H9 (cell line): ENCODE measurements around the gene ZNF584. TPM values are rescaled to one million over a fixed set of nuclear protein-coding genes. Genes with fewer than 3 reads are reported as not detected.

Experiments used
- DNase-seq: peaks from one replicate; pipeline ENCODE4 v3.0.0-alpha.2; 2017
- H2AFZ ChIP-seq: one replicate; pipeline ENCODE4 v1.6.1; 2013; ENCODE audit warnings: mild to moderate bottlenecking, low read length, control low read depth, moderate library complexity
- H2AK5ac ChIP-seq: 2 replicates; pipeline ENCODE4 v1.6.1; 2013; ENCODE audit warnings: low read length, control low read depth, mixed read lengths; ENCODE audit not compliant: insufficient read length
- H2BK120ac ChIP-seq: one replicate; pipeline ENCODE4 v1.6.1; 2013; ENCODE audit warnings: low read depth, mild to moderate bottlenecking, low read length, control low read depth, inconsistent platforms; ENCODE audit not compliant: poor library complexity, severe bottlenecking
- H2BK12ac ChIP-seq: 2 replicates; pipeline ENCODE4 v1.6.1; 2013; ENCODE audit warnings: low read length, control low read depth, mixed read lengths, low read depth; ENCODE audit not compliant: insufficient read length
- H2BK15ac ChIP-seq: 2 replicates; pipeline ENCODE4 v1.6.1; 2013; ENCODE audit warnings: low read depth, low read length, control low read depth
- H2BK20ac ChIP-seq: one replicate; pipeline ENCODE4 v1.6.1; 2013; ENCODE audit warnings: low read depth, mild to moderate bottlenecking, low read length, control low read depth, inconsistent platforms; ENCODE audit not compliant: poor library complexity, severe bottlenecking
- H2BK5ac ChIP-seq: 2 replicates; pipeline ENCODE4 v1.6.1; 2013; ENCODE audit warnings: low read length, control low read depth, mixed read lengths; ENCODE audit not compliant: insufficient read length
- H3K14ac ChIP-seq: 2 replicates; pipeline ENCODE4 v1.6.1; 2013; ENCODE audit warnings: low read length, control low read depth; ENCODE audit not compliant: insufficient read depth
- H3K18ac ChIP-seq: 2 replicates; pipeline ENCODE4 v1.6.1; 2013; ENCODE audit warnings: low read depth, mild to moderate bottlenecking, mixed read lengths, low read length, control low read depth; ENCODE audit not compliant: insufficient read length
- H3K23ac ChIP-seq: 2 replicates; pipeline ENCODE4 v1.6.1; 2013; ENCODE audit warnings: low read length, control low read depth, mixed read lengths, low read depth; ENCODE audit not compliant: insufficient read length
- H3K23me2 ChIP-seq: 2 replicates; pipeline ENCODE4 v1.6.1; 2013; ENCODE audit warnings: low read depth, mild to moderate bottlenecking, mixed read lengths, low read length, control low read depth; ENCODE audit not compliant: insufficient read length, poor library complexity, severe bottlenecking
- H3K27ac ChIP-seq: 2 replicates; pipeline ENCODE4 v1.5.1; 2013; ENCODE audit warnings: low read length, control low read depth, mixed read lengths, low read depth; ENCODE audit not compliant: insufficient read length
- H3K27me3 ChIP-seq: 2 replicates; pipeline ENCODE4 v1.6.1; 2013; ENCODE audit warnings: low read length, control low read depth, inconsistent platforms; ENCODE audit not compliant: insufficient read depth
- H3K4ac ChIP-seq: 2 replicates; pipeline ENCODE4 v1.6.1; 2013; ENCODE audit warnings: low read depth, mild to moderate bottlenecking, control low read depth, inconsistent platforms, low read length, moderate library complexity
- H3K4me1 ChIP-seq: 2 replicates; pipeline ENCODE4 v1.6.1; 2013; ENCODE audit warnings: low read length, control low read depth, inconsistent platforms; ENCODE audit not compliant: insufficient read depth
- H3K4me2 ChIP-seq: 2 replicates; pipeline ENCODE4 v1.6.1; 2013; ENCODE audit warnings: low read length, control low read depth, mixed read lengths; ENCODE audit not compliant: insufficient read length, insufficient read depth
- H3K56ac ChIP-seq: 2 replicates; pipeline ENCODE4 v1.6.1; 2013; ENCODE audit warnings: low read depth, mild to moderate bottlenecking, mixed read lengths, low read length, control low read depth; ENCODE audit not compliant: insufficient read length
- H3K79me1 ChIP-seq: 2 replicates; pipeline ENCODE4 v1.6.1; 2013; ENCODE audit warnings: low read depth, mild to moderate bottlenecking, moderate library complexity, low read length, control low read depth, inconsistent platforms; ENCODE audit not compliant: insufficient read depth, poor library complexity, severe bottlenecking
- H3K79me2 ChIP-seq: 2 replicates; pipeline ENCODE4 v1.6.1; 2013; ENCODE audit warnings: low read length, control low read depth, inconsistent platforms; ENCODE audit not compliant: insufficient read depth
- H3K9ac ChIP-seq: 2 replicates; pipeline ENCODE4 v1.6.1; 2013; ENCODE audit warnings: low read length, control low read depth, mixed read lengths; ENCODE audit not compliant: insufficient read length; ENCODE audit errors: extremely low read depth
- H3K9me3 ChIP-seq: one replicate; pipeline ENCODE4 v1.6.1; 2013; ENCODE audit warnings: low read depth, low read length, inconsistent platforms; ENCODE audit not compliant: control insufficient read depth
- H3T11ph ChIP-seq: one replicate; pipeline ENCODE4 v1.6.1; 2013; ENCODE audit warnings: mild to moderate bottlenecking, low read length, control low read depth, inconsistent platforms
- H4K20me1 ChIP-seq: one replicate; pipeline ENCODE4 v1.6.1; 2013; ENCODE audit not compliant: control insufficient read depth, insufficient read length, insufficient read depth
- H4K5ac ChIP-seq: 2 replicates; pipeline ENCODE4 v1.6.1; 2013; ENCODE audit warnings: low read depth, mild to moderate bottlenecking, mixed read lengths, low read length, control low read depth; ENCODE audit not compliant: insufficient read length
- H4K8ac ChIP-seq: replicated peaks from 2 replicates; pipeline ENCODE4 v1.6.1; 2013; ENCODE audit warnings: low read length, control low read depth, mixed read lengths, low read depth; ENCODE audit not compliant: insufficient read length
- H4K91ac ChIP-seq: 2 replicates; pipeline ENCODE4 v1.6.1; 2013; ENCODE audit warnings: low read depth, mild to moderate bottlenecking, moderate library complexity, mixed read lengths, low read length, control low read depth; ENCODE audit not compliant: insufficient read length
- H3K27ac Mint-ChIP-seq, 3 experiments: 2 replicates in 2 of 3; 3 replicates in 1 of 3; pipeline ENCODE4 v1.8.0; 2020 to 2021; ENCODE audit warnings: mixed read lengths in 3 of 3, mild to moderate bottlenecking in 1 of 3, moderate library complexity in 1 of 3
- H3K27me3 Mint-ChIP-seq: 2 replicates; pipeline ENCODE4 v1.8.0; 2021; ENCODE audit warnings: low read depth, mild to moderate bottlenecking, moderate library complexity, mixed read lengths
- H3K36me3 Mint-ChIP-seq, 3 experiments: 2 replicates in 2 of 3; 3 replicates in 1 of 3; pipeline ENCODE4 v1.8.0; 2020 to 2021; ENCODE audit warnings: low read depth in 3 of 3, mixed read lengths in 3 of 3; ENCODE audit not compliant: insufficient read depth in 1 of 3
- H3K4me1 Mint-ChIP-seq, 2 experiments: 2 replicates each; pipeline ENCODE4 v1.8.0; 2020; ENCODE audit warnings: mixed read lengths in 2 of 2
- H3K4me3 Mint-ChIP-seq, 2 experiments: 2 replicates in 1 of 2; 3 replicates in 1 of 2; pipeline ENCODE4 v1.8.0; 2020 to 2021; ENCODE audit warnings: mild to moderate bottlenecking in 2 of 2, mixed read lengths in 2 of 2, moderate library complexity in 1 of 2
- H3K9me3 Mint-ChIP-seq, 2 experiments: 2 replicates in 1 of 2; 3 replicates in 1 of 2; pipeline ENCODE4 v1.8.0; 2020; ENCODE audit warnings: mild to moderate bottlenecking in 2 of 2, mixed read lengths in 2 of 2, moderate library complexity in 1 of 2
- WGBS: extraction: QIAGEN DNeasy Blood & Tissue Kit; methylation state at CpG from one replicate; pipeline ENCODE4 v1.1.7; 2013; ENCODE audit warnings: missing lambda C conversion rate, low lambda C conversion rate, mixed read lengths; ENCODE audit not compliant: insufficient read length; ENCODE audit errors: extremely low coverage; 5-methylcytosine and 5-hydroxymethylcytosine counted together
- total RNA-seq: library from RNA; stranded (reverse); gene quantifications from 2 replicates; pipeline ENCODE4 v1.2.1, GENCODE V29; 2021
- TF ChIP-seq, protein P1 (sequence below): fragments of 200-600 bp; sonication (generic); conservative IDR thresholded peaks from 3 replicates; pipeline ENCODE4 v1.8.0; 2021; ENCODE audit warnings: antibody characterized with exemption, mild to moderate bottlenecking

ZNF584 gene
- total RNA-seq, 1 experiment from 2014 or later, result 7.4 TPM

- Histone ChIP-seq H2AK5ac (no peak overlapping the region), H3K27ac (no peak overlapping the region)
These were observed 14.8 kb upstream of the ZNF584 start for GRCh38 chr19:58393725-58394033.

More at GRCh38 chr19:58393725-58394033, 14.8 kb upstream of the ZNF584 start:
- H3K27me3 ChIP-seq, result no peaks in the 10 kb centered on the region; the same call in 1 of the 2 replicates
- H3K23ac ChIP-seq, result no peak overlapping the region
- no peak overlapping the region for H2BK120ac ChIP-seq
- peaks cover 3% of the 10 kb centered on the region for H3K79me1 ChIP-seq
- no peak overlapping the region for H2BK15ac ChIP-seq
- H3K9me3 ChIP-seq, result no peaks in the 10 kb centered on the region
- no peaks in the 10 kb centered on the region for H3K9me3 Mint-ChIP-seq
- DNase-seq, result no peak
- TF ChIP-seq, protein P1, sequence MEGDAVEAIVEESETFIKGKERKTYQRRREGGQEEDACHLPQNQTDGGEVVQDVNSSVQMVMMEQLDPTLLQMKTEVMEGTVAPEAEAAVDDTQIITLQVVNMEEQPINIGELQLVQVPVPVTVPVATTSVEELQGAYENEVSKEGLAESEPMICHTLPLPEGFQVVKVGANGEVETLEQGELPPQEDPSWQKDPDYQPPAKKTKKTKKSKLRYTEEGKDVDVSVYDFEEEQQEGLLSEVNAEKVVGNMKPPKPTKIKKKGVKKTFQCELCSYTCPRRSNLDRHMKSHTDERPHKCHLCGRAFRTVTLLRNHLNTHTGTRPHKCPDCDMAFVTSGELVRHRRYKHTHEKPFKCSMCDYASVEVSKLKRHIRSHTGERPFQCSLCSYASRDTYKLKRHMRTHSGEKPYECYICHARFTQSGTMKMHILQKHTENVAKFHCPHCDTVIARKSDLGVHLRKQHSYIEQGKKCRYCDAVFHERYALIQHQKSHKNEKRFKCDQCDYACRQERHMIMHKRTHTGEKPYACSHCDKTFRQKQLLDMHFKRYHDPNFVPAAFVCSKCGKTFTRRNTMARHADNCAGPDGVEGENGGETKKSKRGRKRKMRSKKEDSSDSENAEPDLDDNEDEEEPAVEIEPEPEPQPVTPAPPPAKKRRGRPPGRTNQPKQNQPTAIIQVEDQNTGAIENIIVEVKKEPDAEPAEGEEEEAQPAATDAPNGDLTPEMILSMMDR, result no peak
- H4K8ac ChIP-seq, result no peak overlapping the region
- no peak overlapping the region for H4K5ac ChIP-seq
- H3K56ac ChIP-seq, result no peak overlapping the region
- H3K4ac ChIP-seq, result no peak overlapping the region
- no peak overlapping the region for H3K14ac ChIP-seq
- H2BK12ac ChIP-seq, result no peak overlapping the region
- no peak overlapping the region for H3K4me3 Mint-ChIP-seq
- no peak overlapping the region for H2AFZ ChIP-seq
- H3T11ph ChIP-seq, result no peak overlapping the region
- H2BK5ac ChIP-seq, result no peak overlapping the region
- no peaks in the 10 kb centered on the region for H3K4me1 ChIP-seq
- peaks cover 7% of the 10 kb centered on the region for H3K23me2 ChIP-seq
- H3K27me3 Mint-ChIP-seq, result peaks cover 9% of the 10 kb centered on the region
- H3K36me3 Mint-ChIP-seq, result peaks cover 46 to 57% (median 54%) of the 10 kb centered on the region in 3 experiments; a peak in 6 of 7 replicates
- H3K79me2 ChIP-seq, result no peaks in the 10 kb centered on the region
- H4K20me1 ChIP-seq, result peaks cover 5% of the 10 kb centered on the region
- H3K27ac Mint-ChIP-seq, result no peak overlapping the region
- no peak overlapping the region for H2BK20ac ChIP-seq
- WGBS, result no CpG with 5 or more reads among the region's 4 CpGs
- H4K91ac ChIP-seq, result no peak overlapping the region
- H3K4me2 ChIP-seq, result no peak overlapping the region
- no peak overlapping the region for H3K9ac ChIP-seq
- no peak overlapping the region for H3K18ac ChIP-seq
- H3K4me1 Mint-ChIP-seq, result peaks cover 15 to 18% of the 10 kb centered on the region in 2 experiments
